ENCODE results near the gene ARHGAP27. TPM values are rescaled to one million over a fixed set of nuclear protein-coding genes. Genes with fewer than 3 reads are reported as not detected.

The ARHGAP27 gene
- total and polyA plus RNA-seq, 2 of the 13 experiments (the other 11 are each of a cell fraction or from before 2014, with no cell fraction given), result 15.5 to 18.9 TPM

GRCh38 chr17:45428050-45428617 lies 4.5 kb downstream of the ARHGAP27 start (continued):
- TF ChIP-seq, protein P1, sequence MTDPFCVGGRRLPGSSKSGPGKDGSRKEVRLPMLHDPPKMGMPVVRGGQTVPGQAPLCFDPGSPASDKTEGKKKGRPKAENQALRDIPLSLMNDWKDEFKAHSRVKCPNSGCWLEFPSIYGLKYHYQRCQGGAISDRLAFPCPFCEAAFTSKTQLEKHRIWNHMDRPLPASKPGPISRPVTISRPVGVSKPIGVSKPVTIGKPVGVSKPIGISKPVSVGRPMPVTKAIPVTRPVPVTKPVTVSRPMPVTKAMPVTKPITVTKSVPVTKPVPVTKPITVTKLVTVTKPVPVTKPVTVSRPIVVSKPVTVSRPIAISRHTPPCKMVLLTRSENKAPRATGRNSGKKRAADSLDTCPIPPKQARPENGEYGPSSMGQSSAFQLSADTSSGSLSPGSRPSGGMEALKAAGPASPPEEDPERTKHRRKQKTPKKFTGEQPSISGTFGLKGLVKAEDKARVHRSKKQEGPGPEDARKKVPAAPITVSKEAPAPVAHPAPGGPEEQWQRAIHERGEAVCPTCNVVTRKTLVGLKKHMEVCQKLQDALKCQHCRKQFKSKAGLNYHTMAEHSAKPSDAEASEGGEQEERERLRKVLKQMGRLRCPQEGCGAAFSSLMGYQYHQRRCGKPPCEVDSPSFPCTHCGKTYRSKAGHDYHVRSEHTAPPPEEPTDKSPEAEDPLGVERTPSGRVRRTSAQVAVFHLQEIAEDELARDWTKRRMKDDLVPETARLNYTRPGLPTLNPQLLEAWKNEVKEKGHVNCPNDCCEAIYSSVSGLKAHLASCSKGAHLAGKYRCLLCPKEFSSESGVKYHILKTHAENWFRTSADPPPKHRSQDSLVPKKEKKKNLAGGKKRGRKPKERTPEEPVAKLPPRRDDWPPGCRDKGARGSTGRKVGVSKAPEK (CRISPR knock-in tag; IDR thresholded peaks at IDR 0.05; ENCODE audit: borderline replicate concordance), result 0 out of 2 replicates have a peak, but pooled peaks have one; percentile 75
- TF ChIP-seq, protein P2, sequence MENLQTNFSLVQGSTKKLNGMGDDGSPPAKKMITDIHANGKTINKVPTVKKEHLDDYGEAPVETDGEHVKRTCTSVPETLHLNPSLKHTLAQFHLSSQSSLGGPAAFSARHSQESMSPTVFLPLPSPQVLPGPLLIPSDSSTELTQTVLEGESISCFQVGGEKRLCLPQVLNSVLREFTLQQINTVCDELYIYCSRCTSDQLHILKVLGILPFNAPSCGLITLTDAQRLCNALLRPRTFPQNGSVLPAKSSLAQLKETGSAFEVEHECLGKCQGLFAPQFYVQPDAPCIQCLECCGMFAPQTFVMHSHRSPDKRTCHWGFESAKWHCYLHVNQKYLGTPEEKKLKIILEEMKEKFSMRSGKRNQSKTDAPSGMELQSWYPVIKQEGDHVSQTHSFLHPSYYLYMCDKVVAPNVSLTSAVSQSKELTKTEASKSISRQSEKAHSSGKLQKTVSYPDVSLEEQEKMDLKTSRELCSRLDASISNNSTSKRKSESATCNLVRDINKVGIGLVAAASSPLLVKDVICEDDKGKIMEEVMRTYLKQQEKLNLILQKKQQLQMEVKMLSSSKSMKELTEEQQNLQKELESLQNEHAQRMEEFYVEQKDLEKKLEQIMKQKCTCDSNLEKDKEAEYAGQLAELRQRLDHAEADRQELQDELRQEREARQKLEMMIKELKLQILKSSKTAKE (CRISPR knock-in tag; IDR thresholded peaks at IDR 0.05; ENCODE audit: borderline replicate concordance), result no peak
- TF ChIP-seq ZFP91 (CRISPR knock-in tag; IDR thresholded peaks at IDR 0.05; ENCODE audit: borderline replicate concordance) (peak; percentile 49), ZNF558 (CRISPR knock-in tag; IDR thresholded peaks at IDR 0.05; ENCODE audit: borderline replicate concordance) (no peak), YEATS2 (CRISPR knock-in tag; IDR thresholded peaks at IDR 0.05; ENCODE audit: borderline replicate concordance) (no peak), KLF16 (CRISPR knock-in tag; IDR thresholded peaks at IDR 0.05) (peak in 1 of 2 experiments; percentile 46; a peak in 1 of 4 replicates), BCLAF1 (IDR thresholded peaks at IDR 0.05) (no peak), ZNF781 (CRISPR knock-in tag; IDR thresholded peaks at IDR 0.05; ENCODE audit: borderline replicate concordance, not compliant biosample characterization) (no peak), ZNF350 (CRISPR knock-in tag; IDR thresholded peaks at IDR 0.05; ENCODE audit: borderline replicate concordance, low read depth) (no peak; the same call in 1 of the 2 replicates), CSRNP2 (CRISPR knock-in tag; conservative IDR thresholded peaks at IDR 0.05; ENCODE audit: low read depth) (no peak)
- TF ChIP-seq, protein P3, sequence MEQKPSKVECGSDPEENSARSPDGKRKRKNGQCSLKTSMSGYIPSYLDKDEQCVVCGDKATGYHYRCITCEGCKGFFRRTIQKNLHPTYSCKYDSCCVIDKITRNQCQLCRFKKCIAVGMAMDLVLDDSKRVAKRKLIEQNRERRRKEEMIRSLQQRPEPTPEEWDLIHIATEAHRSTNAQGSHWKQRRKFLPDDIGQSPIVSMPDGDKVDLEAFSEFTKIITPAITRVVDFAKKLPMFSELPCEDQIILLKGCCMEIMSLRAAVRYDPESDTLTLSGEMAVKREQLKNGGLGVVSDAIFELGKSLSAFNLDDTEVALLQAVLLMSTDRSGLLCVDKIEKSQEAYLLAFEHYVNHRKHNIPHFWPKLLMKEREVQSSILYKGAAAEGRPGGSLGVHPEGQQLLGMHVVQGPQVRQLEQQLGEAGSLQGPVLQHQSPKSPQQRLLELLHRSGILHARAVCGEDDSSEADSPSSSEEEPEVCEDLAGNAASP (CRISPR knock-in tag; IDR thresholded peaks at IDR 0.05; ENCODE audit: borderline replicate concordance), result peak; percentile 65; the same call in 1 of the 2 replicates
- TF ChIP-seq, protein P4, sequence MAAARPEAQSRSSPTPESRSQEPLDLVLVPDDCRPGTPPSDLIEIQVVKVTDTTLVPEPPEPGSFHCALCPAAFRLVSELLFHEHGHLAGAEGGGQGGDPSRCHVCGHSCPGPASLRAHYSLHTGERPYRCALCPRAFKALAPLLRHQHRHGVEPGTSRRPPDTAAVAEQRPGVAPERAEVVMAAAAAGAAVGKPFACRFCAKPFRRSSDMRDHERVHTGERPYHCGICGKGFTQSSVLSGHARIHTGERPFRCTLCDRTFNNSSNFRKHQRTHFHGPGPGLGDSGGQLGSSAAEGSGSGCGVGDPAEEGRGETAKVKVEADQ (CRISPR knock-in tag; IDR thresholded peaks at IDR 0.05; ENCODE audit: borderline replicate concordance), result no peak

Data from HepG2 (cell line).